ENCODE measurements around the gene GABARAPL2.

GRCh38 chr16:75624921-75625334, 58.7 kb downstream of the GABARAPL2 start:
- no peak for TF ChIP-seq CTCF (IDR thresholded peaks at IDR 0.05)
- no peak for TF ChIP-seq POLR2AphosphoS5 (IDR thresholded peaks at IDR 0.05)
- no peak for TF ChIP-seq EP300 (IDR thresholded peaks at IDR 0.05)

Measured in stomach (tissue), 4 donors.